B cell (primary cell): ENCODE measurements around the gene ZNF827. TPM values are rescaled to one million over a fixed set of nuclear protein-coding genes. Genes with fewer than 3 reads are reported as not detected.

ENCODE experiments used
- ATAC-seq: fragments of 200-7000 bp; cut with Tn5 transposase; one replicate; pipeline ENCODE4 v1.10.0; 2021; ENCODE audit warnings: low read depth, mild to moderate bottlenecking, moderate number of reproducible peaks, moderate library complexity
- CTCF ChIA-PET: fragments of 350-600 bp; sonication (Branson Sonifier 250); formaldehyde crosslinking; loops from one replicate; lab custom pipeline; 2021; ENCODE audit warnings: antibody characterized with exemption, inconsistent platforms; lab: Charles Lee
- POLR2A ChIA-PET: fragments of 350-600 bp; sonication (Branson Sonifier 250); formaldehyde crosslinking; loops from one replicate; lab custom pipeline; 2021; ENCODE audit warnings: antibody characterized with exemption; lab: Charles Lee
- DNase-seq: peaks from one replicate; pipeline ENCODE4 v3.0.0; 2013
- H2AFZ ChIP-seq: 2 replicates; pipeline ENCODE4 v1.6.1; 2012; ENCODE audit warnings: mild to moderate bottlenecking, low read depth, low read length; ENCODE audit not compliant: insufficient read depth, poor library complexity, severe bottlenecking
- H3K27ac ChIP-seq, 2 donors: 1 replicate in 1 of 2; 2 replicates in 1 of 2; pipeline ENCODE4 v1.5.1; 2012 to 2013; ENCODE audit warnings: low read length in 2 of 2, mild to moderate bottlenecking in 2 of 2, moderate library complexity in 1 of 2
- H3K27me3 ChIP-seq, 4 experiments: fragments of 200-600 bp in 1 of 4; sonication (generic) in 1 of 4; replicated peaks in 1 of 4; 1 replicate in 2 of 4; 2 replicates in 2 of 4; pipeline versions ENCODE4 v1.6.1 to v1.7.0; 2013 to 2016; ENCODE audit warnings: low read length in 3 of 4, mild to moderate bottlenecking in 2 of 4, mixed read lengths in 1 of 4, moderate library complexity in 1 of 4; ENCODE audit not compliant: insufficient read depth in 4 of 4, control insufficient read depth in 3 of 4; ENCODE audit errors: control extremely low read depth in 1 of 4
- H3K36me3 ChIP-seq, 2 experiments: replicated peaks in 1 of 2; 1 replicate in 1 of 2; 2 replicates in 1 of 2; pipeline versions ENCODE4 v1.6.1 to v1.7.1; 2013; ENCODE audit warnings: low read length in 1 of 2; ENCODE audit not compliant: insufficient read depth in 2 of 2, control insufficient read depth in 1 of 2; ENCODE audit errors: control extremely low read depth in 1 of 2, extremely low read depth in 1 of 2
- H3K4me1 ChIP-seq, 2 donors: fragments of 200-600 bp in 1 of 2; sonication (generic) in 1 of 2; 1 replicate in 1 of 2; 2 replicates in 1 of 2; pipeline versions ENCODE4 v1.5.1 to v1.6.1; 2013 to 2017; ENCODE audit warnings: low read length in 2 of 2; ENCODE audit not compliant: control insufficient read depth in 2 of 2, insufficient read depth in 2 of 2
- H3K4me2 ChIP-seq: replicated peaks from 2 replicates; pipeline ENCODE3; 2012; ENCODE audit warnings: mild to moderate bottlenecking, low read depth, low read length; ENCODE audit not compliant: poor library complexity, severe bottlenecking
- H3K4me3 ChIP-seq, 5 experiments: fragments of 200-600 bp in 1 of 5; sonication (generic) in 1 of 5; 1 replicate in 3 of 5; 2 replicates in 2 of 5; pipeline versions ENCODE4 v1.5.1 to v1.7.0; 2011 to 2016; ENCODE audit warnings: low read length in 4 of 5, mild to moderate bottlenecking in 4 of 5, low read depth in 2 of 5, control low read depth in 1 of 5, moderate library complexity in 1 of 5; ENCODE audit not compliant: insufficient read depth in 1 of 5; ENCODE audit errors: control extremely low read depth in 1 of 5, extremely low read depth in 1 of 5
- H3K79me2 ChIP-seq: fragments of 200-600 bp; sonication (generic); one replicate; pipeline ENCODE4 v1.6.0; 2016; ENCODE audit warnings: low read length; ENCODE audit not compliant: control insufficient read depth, insufficient read depth
- H3K9ac ChIP-seq: fragments of 200-600 bp; sonication (generic); 2 replicates; pipeline ENCODE4 v1.6.1; 2017; ENCODE audit warnings: mild to moderate bottlenecking, low read length, moderate library complexity
- H3K9me3 ChIP-seq, 3 donors: one replicate each; pipeline versions ENCODE4 v1.6.1 to v1.7.1; 2013; ENCODE audit warnings: low read length in 2 of 3; ENCODE audit not compliant: control insufficient read depth in 2 of 3, insufficient read depth in 1 of 3; ENCODE audit errors: control extremely low read depth in 1 of 3
- H4K20me1 ChIP-seq: 2 replicates; pipeline ENCODE4 v1.6.0; 2012; ENCODE audit warnings: mild to moderate bottlenecking, low read length; ENCODE audit not compliant: insufficient read depth, control insufficient read depth, poor library complexity, severe bottlenecking
- H3K27ac Mint-ChIP-seq: one replicate; pipeline ENCODE4 v1.8.0; 2021; ENCODE audit warnings: mixed read lengths
- H3K27me3 Mint-ChIP-seq: one replicate; pipeline ENCODE4 v1.8.0; 2021; ENCODE audit warnings: mixed read lengths
- H3K4me1 Mint-ChIP-seq: one replicate; pipeline ENCODE4 v1.8.0; 2021; ENCODE audit warnings: mixed read lengths
- H3K4me3 Mint-ChIP-seq: one replicate; pipeline ENCODE4 v1.8.0; 2021; ENCODE audit warnings: mixed read lengths
- H3K9me3 Mint-ChIP-seq: one replicate; pipeline ENCODE4 v1.8.0; 2022; ENCODE audit warnings: mixed read lengths; ENCODE audit not compliant: insufficient read depth
- EZH2 ChIP-seq: IDR thresholded peaks from 2 replicates; pipeline ENCODE4 v1.6.1; 2012; ENCODE audit warnings: borderline replicate concordance, low read depth, mild to moderate bottlenecking, moderate library complexity, low read length; ENCODE audit not compliant: insufficient read depth, poor library complexity, severe bottlenecking
- WGBS: methylation state at CpG from one replicate; pipeline ENCODE4 v1.1.5; 2013; ENCODE audit warnings: missing lambda C conversion rate; ENCODE audit not compliant: insufficient coverage; 5-methylcytosine and 5-hydroxymethylcytosine counted together
- intact Hi-C: fragments of 100-400 bp; cut with micrococcal nuclease; formaldehyde crosslinking; loops from one replicate; pipeline ENCODE4 v1.10.0; 2022
- polyA plus RNA-seq: library from polyadenylated mRNA; depleted of rRNA; stranded (reverse); fragments of >200 nt; gene quantifications from 2 replicates; pipeline ENCODE4 v1.2.3, GENCODE V29; 2012
- total RNA-seq, 2 donors: library from RNA; stranded (reverse); fragments of 120-200 nt in 1 of 2; gene quantifications; 1 replicate in 1 of 2; 2 replicates in 1 of 2; pipeline versions ENCODE4 v1.2.3 to v1.2.4, GENCODE V29; 2013 to 2022
- TF ChIP-seq, protein P1 (sequence below): fragments of 200-600 bp; IDR thresholded peaks from one replicate; pipeline ENCODE4 v1.8.0; 2022; ENCODE audit warnings: antibody characterized with exemption, mild to moderate bottlenecking

Gene ZNF827
- total and polyA plus RNA-seq, 2 donors (not counting 1 experiment from before 2014, with no cell fraction given), result 20.6 to 30.1 TPM

- H3K9me3 ChIP-seq, result no peaks in the 10 kb centered on the region
- no peaks in the 10 kb centered on the region for H3K27me3 Mint-ChIP-seq
- H3K9me3 Mint-ChIP-seq, result peaks cover 3% of the 10 kb centered on the region
- no peak for TF ChIP-seq EZH2
- no peak overlapping the region for H3K4me3 ChIP-seq
- H3K4me2 ChIP-seq, result no peak overlapping the region
- H3K36me3 ChIP-seq, result peaks cover 3 to 15% of the 10 kb centered on the region in 2 experiments
- H3K4me1 ChIP-seq, result no peaks in the 10 kb centered on the region
- H3K79me2 ChIP-seq, result no peaks in the 10 kb centered on the region
- WGBS, result no CpG with 5 or more reads among the region's 2 CpGs
- ChIA-PET POLR2A (no interaction called here), CTCF (no interaction called here)
- intact Hi-C loops, result no loop called here
- no peak overlapping the region for H2AFZ ChIP-seq
- no peak overlapping the region for H3K27ac Mint-ChIP-seq
- no peaks in the 10 kb centered on the region for H3K4me1 Mint-ChIP-seq
- no peak overlapping the region for H3K27ac ChIP-seq
- DNase-seq (no peak), ATAC-seq (no peak)
- no peak overlapping the region for H3K4me3 Mint-ChIP-seq
- no peaks in the 10 kb centered on the region for H3K27me3 ChIP-seq
- no peak overlapping the region for H3K9ac ChIP-seq
- no peaks in the 10 kb centered on the region for H4K20me1 ChIP-seq
These were observed 157.3 kb downstream of the ZNF827 start for GRCh38 chr4:145781351-145781750.

GRCh38 chr4:145779319-145779801 lies 159.3 kb downstream of the ZNF827 start:
- H3K4me1 ChIP-seq, result no peaks in the 10 kb centered on the region
- intact Hi-C loops, result no loop called here
- Mint-ChIP-seq H3K4me1 (no peaks in the 10 kb centered on the region), H3K9me3 (peaks cover 3% of the 10 kb centered on the region), H3K27ac (no peak overlapping the region), H3K4me3 (no peak overlapping the region), H3K27me3 (no peaks in the 10 kb centered on the region)
- no peak overlapping the region for H2AFZ ChIP-seq
- ATAC-seq, result no peak
- CTCF ChIA-PET, result no interaction called here
- no peak overlapping the region for H3K27ac ChIP-seq
- no peaks in the 10 kb centered on the region for H3K79me2 ChIP-seq
- WGBS, result 91% methylated on average over 7 of the region's 8 CpGs
- no peaks in the 10 kb centered on the region for H3K9me3 ChIP-seq
- H3K4me2 ChIP-seq, result no peak overlapping the region
- H3K4me3 ChIP-seq, result no peak overlapping the region
- TF ChIP-seq, protein P1, sequence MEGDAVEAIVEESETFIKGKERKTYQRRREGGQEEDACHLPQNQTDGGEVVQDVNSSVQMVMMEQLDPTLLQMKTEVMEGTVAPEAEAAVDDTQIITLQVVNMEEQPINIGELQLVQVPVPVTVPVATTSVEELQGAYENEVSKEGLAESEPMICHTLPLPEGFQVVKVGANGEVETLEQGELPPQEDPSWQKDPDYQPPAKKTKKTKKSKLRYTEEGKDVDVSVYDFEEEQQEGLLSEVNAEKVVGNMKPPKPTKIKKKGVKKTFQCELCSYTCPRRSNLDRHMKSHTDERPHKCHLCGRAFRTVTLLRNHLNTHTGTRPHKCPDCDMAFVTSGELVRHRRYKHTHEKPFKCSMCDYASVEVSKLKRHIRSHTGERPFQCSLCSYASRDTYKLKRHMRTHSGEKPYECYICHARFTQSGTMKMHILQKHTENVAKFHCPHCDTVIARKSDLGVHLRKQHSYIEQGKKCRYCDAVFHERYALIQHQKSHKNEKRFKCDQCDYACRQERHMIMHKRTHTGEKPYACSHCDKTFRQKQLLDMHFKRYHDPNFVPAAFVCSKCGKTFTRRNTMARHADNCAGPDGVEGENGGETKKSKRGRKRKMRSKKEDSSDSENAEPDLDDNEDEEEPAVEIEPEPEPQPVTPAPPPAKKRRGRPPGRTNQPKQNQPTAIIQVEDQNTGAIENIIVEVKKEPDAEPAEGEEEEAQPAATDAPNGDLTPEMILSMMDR, result no peak
- no peak for TF ChIP-seq EZH2
- H3K9ac ChIP-seq, result no peak overlapping the region
- POLR2A ChIA-PET, result no interaction called here
- H3K36me3 ChIP-seq, result peaks cover 7 to 26% of the 10 kb centered on the region in 2 experiments
- H3K27me3 ChIP-seq, result no peaks in the 10 kb centered on the region
- no peaks in the 10 kb centered on the region for H4K20me1 ChIP-seq
- no peak for DNase-seq
